HAP-1 (cell line): ENCODE data around the gene GAL3ST3.
"Not testable (repeated sequence)": the region's sequence is repeated elsewhere in the genome, so short reads cannot be mapped to it uniquely, and the experiment has no call there.

Source experiments
- DNase-seq, 2 experiments: peaks; one replicate each; pipeline ENCODE4 v3.0.0-alpha.2; 2016 to 2020; ENCODE audit warnings: low spot score in 2 of 2
- H3K27me3 ChIP-seq: fragments of 250-450 bp; sonication (Bioruptor Pico); 2 replicates; pipeline ENCODE4 v1.5.1; 2020; ENCODE audit warnings: low read depth, mild to moderate bottlenecking, moderate library complexity
- H3K36me3 ChIP-seq: fragments of 250-450 bp; sonication (Bioruptor Pico); replicated peaks from 2 replicates; pipeline ENCODE4 v1.5.1; 2020; ENCODE audit warnings: mild to moderate bottlenecking
- H3K4me1 ChIP-seq: fragments of 250-450 bp; sonication (Bioruptor Pico); 2 replicates; pipeline ENCODE4 v1.5.1; 2020; ENCODE audit warnings: mild to moderate bottlenecking
- H3K4me3 ChIP-seq: fragments of 250-450 bp; sonication (Bioruptor Pico); 2 replicates; pipeline ENCODE4 v1.5.1; 2020; ENCODE audit warnings: mild to moderate bottlenecking, moderate library complexity
- H3K9me3 ChIP-seq: fragments of 250-450 bp; sonication (Bioruptor Pico); 2 replicates; pipeline ENCODE4 v1.5.1; 2020; ENCODE audit warnings: mild to moderate bottlenecking, moderate library complexity
- in situ Hi-C: fragments of 300-500 bp; cut with MboI; formaldehyde crosslinking; loops from 3 replicates; pipeline ENCODE4 v1.14.3; 2020; ENCODE audit warnings: low sequenced_read_pairs, inconsistent platforms, mixed read lengths

Gene GAL3ST3

GRCh38 chr11:66020212-66020611, 28.7 kb downstream of the GAL3ST3 start:
- no peaks in the 10 kb centered on the region for H3K9me3 ChIP-seq
- DNase-seq, result no peak
- in situ Hi-C loops, result no loop called here
- H3K36me3 ChIP-seq, result no peaks in the 10 kb centered on the region
- H3K27me3 ChIP-seq, result no peaks in the 10 kb centered on the region
- H3K4me3 ChIP-seq, result no peak overlapping the region
- H3K4me1 ChIP-seq, result peaks cover 4% of the 10 kb centered on the region; the same call in 1 of the 2 replicates

DNA sequence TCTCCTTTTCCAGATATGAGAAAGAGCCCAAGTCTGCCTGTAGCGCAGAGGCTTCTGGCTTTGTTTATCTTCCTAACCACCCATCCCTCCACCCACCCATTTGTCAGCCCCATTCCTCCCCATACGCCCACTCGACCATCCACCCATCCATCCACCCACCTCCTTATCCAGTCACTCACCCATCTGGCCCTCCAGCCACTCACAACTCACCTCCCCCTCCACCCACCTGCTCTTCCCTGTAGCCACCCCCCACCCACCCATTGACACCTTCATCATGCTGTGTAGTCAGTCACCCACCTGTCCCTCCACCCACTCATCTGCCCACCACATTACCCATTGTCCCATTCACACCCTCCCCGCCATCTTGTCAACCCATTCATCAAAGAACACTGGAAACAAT, 31.6 kb downstream of the GAL3ST3 start:
- no peaks in the 10 kb centered on the region for H3K27me3 ChIP-seq
- no peaks in the 10 kb centered on the region for H3K36me3 ChIP-seq
- in situ Hi-C loops, result no loop called here
- H3K4me3 ChIP-seq, result no peak overlapping the region
- H3K9me3 ChIP-seq, result no peaks in the 10 kb centered on the region
- peaks cover 2% of the 10 kb centered on the region; the same call in 1 of the 2 replicates for H3K4me1 ChIP-seq
- DNase-seq, result no peak

GRCh38 chr11:66016793-66017177, 32.2 kb downstream of the GAL3ST3 start:
- Histone ChIP-seq H3K9me3 (no peaks in the 10 kb centered on the region), H3K36me3 (no peaks in the 10 kb centered on the region), H3K27me3 (no peaks in the 10 kb centered on the region), H3K4me3 (no peak overlapping the region), H3K4me1 (no peaks in the 10 kb centered on the region)
- in situ Hi-C loops, result no loop called here
- DNase-seq, result no peak

GRCh38 chr11:66015936-66016792, 32.8 kb downstream of the GAL3ST3 start:
- Histone ChIP-seq H3K9me3 (no peaks in the 10 kb centered on the region), H3K4me1 (no peaks in the 10 kb centered on the region), H3K36me3 (no peaks in the 10 kb centered on the region), H3K27me3 (no peaks in the 10 kb centered on the region), H3K4me3 (no peak overlapping the region)
- DNase-seq, result no peak
- in situ Hi-C loops, result no loop called here

DNA sequence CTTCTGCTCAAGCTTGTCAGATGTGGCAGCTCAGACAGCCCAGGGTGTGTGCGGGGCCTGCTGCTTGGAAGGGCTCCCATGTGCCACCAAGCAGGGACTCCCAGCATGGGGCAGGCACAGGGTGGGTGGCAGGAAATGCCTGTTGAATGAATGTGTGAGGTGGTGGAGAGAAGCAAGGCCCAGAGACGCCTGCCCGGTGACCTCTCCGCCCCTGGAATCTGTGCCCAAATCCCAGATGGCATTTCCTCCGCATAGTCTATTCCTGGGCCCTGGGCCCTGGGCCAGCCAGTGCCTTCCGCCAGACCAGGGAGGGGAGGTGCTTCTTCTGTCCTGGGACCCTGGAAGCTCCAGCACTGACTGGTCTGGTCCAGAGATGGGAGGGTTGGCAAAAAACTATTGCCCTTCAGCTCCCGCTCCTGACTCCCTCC, 33.5 kb downstream of the GAL3ST3 start:
- Histone ChIP-seq H3K27me3 (no peaks in the 10 kb centered on the region), H3K36me3 (no peaks in the 10 kb centered on the region), H3K4me1 (no peaks in the 10 kb centered on the region), H3K9me3 (no peaks in the 10 kb centered on the region), H3K4me3 (no peak overlapping the region)
- in situ Hi-C loops, result no loop called here
- DNase-seq, result no peak

DNA sequence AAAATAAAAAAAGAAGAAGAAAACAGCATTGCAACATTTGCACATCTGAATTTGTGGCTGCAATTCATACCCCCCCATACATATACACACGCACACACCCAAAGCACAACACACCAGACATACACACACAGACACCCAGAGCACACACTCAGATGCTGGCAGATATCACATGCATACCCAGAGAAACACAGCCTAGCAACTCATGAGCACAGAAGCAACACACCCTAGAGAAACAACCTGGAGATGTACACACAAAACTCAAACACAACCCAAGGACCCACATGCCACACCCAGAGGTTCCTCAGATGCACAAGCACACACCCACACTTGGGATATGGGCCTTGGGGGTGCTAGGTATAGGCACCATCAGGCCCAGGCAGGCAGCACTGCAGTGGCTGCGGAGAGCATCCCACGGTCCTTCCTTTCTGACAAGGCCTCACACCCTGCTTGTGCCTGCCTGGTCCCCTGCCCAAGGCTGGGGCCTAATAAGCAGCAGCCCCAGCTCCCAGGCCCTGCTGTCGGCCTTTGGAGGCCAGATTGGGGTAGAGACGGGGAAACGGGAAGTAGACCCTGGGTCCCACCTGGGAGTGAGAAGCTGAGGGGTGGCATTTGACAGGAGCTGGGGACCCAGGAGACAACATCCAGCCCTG, 34.0 kb downstream of the GAL3ST3 start:
- Histone ChIP-seq H3K36me3 (no peaks in the 10 kb centered on the region), H3K4me3 (no peak overlapping the region), H3K9me3 (no peaks in the 10 kb centered on the region), H3K4me1 (no peaks in the 10 kb centered on the region), H3K27me3 (no peaks in the 10 kb centered on the region)
- no peak for DNase-seq
- in situ Hi-C loops, result no loop called here

DNA sequence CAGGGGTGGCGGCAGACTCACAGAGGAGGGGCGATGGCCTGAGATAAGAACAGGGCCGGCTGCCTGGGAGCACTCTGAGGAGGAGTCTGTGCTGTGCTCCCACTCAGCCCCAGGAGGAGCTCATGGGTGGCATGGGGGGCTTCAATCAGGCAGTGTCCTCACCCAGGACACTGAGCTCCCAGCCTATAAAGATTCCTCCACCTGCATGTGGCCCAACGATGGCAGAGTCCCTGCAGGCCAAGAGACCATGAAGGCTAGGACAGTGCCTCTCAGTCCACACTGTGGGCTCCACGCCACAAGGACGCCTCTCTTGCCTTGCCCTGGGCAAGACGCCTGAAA, 35.2 kb downstream of the GAL3ST3 start:
- DNase-seq, result no peak
- no peaks in the 10 kb centered on the region for H3K4me1 ChIP-seq
- in situ Hi-C loops, result no loop called here

GRCh38 chr11:66012946-66013761, 35.8 kb downstream of the GAL3ST3 start:
- H3K36me3 ChIP-seq, result no peaks in the 10 kb centered on the region
- no peaks in the 10 kb centered on the region for H3K27me3 ChIP-seq
- DNase-seq, result no peak
- H3K9me3 ChIP-seq, result no peaks in the 10 kb centered on the region
- H3K4me1 ChIP-seq, result no peaks in the 10 kb centered on the region
- no peak overlapping the region for H3K4me3 ChIP-seq
- in situ Hi-C loops, result no loop called here

More for the DNA sequence above, 35.2 kb downstream of the GAL3ST3 start:
- H3K27me3 ChIP-seq, result no peaks in the 10 kb centered on the region
- no peak overlapping the region for H3K4me3 ChIP-seq
- no peaks in the 10 kb centered on the region for H3K36me3 ChIP-seq
- no peaks in the 10 kb centered on the region for H3K9me3 ChIP-seq

DNA sequence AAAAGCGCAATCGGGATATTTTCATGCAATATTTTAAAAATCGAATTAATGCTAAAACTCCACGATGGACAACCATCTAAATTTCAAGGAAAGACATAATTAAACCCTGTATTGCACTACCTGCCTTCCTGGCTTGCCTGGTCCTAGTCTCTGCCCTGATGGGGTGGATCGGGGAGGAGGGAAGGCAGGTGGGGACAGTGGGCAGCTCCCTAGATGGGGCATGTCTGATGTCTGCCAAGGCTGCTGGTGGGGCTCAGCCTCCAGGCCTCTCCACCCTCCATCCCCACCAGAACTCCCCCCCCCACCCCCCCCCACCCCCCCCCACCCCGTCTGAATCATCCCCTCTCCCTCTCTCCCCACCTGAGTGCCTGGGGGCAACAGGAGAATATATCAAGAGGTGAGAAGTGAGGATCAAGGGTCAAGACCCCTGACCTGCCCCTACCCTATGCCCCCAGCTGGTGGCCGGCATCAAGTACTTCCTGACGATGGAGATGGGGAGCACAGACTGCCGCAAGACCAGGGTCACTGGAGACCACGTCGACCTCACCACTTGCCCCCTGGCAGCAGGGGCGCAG, 36.5 kb downstream of the GAL3ST3 start:
- no peak for DNase-seq
- in situ Hi-C loops, result no loop called here
- no peaks in the 10 kb centered on the region for H3K9me3 ChIP-seq
- H3K4me3 ChIP-seq, result no peak overlapping the region
- H3K4me1 ChIP-seq, result no peaks in the 10 kb centered on the region
- H3K27me3 ChIP-seq, result no peaks in the 10 kb centered on the region
- no peaks in the 10 kb centered on the region for H3K36me3 ChIP-seq

- no peak for DNase-seq
- Histone ChIP-seq H3K27me3 (no peaks in the 10 kb centered on the region), H3K4me1 (no peaks in the 10 kb centered on the region), H3K36me3 (no peaks in the 10 kb centered on the region), H3K4me3 (no peak within 1 kb of the TSS), H3K9me3 (no peaks in the 10 kb centered on the region)
- in situ Hi-C loops, result no loop called here
These were observed 37.1 kb downstream of the GAL3ST3 start, which contains the start of gene CST6 for GRCh38 chr11:66011785-66012303. TSS of gene CST6 (plus strand) at chr11:66012008. CDS start at chr11:66012045, 37 bp downstream.

GRCh38 chr11:66011239-66011784, 37.6 kb downstream of the GAL3ST3 start:
- H3K4me1 ChIP-seq, result no peaks in the 10 kb centered on the region
- no peak overlapping the region for H3K4me3 ChIP-seq

DNA sequence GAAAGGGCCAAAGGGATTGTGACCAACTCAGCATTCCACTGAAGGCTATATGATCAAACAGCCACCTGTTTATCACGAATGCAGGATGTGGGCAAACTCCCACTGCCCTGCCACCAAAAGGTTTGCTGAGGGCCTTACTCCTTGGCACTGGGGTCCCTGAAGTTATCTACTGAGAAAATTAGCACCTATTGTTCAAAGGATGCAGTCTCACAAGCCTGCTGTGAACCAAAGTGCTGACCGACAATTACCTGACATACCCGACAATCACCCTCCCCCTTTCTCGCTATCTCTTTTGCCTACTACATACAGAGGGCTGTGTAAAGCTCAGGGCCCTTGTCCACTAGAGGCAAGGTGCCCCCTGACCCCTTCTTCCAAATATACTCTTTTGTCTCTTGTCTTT, 38.9 kb downstream of the GAL3ST3 start:
- DNase-seq, in situ Hi-C loops, H3K4me1 ChIP-seq, H3K27me3 ChIP-seq, H3K4me3 ChIP-seq, H3K9me3 ChIP-seq: not testable (repeated sequence)
- H3K36me3 ChIP-seq, result peaks cover 11% of the 10 kb centered on the region

More at GRCh38 chr11:66011239-66011784, 37.6 kb downstream of the GAL3ST3 start:
- no peaks in the 10 kb centered on the region for H3K9me3 ChIP-seq
- no peaks in the 10 kb centered on the region for H3K27me3 ChIP-seq
- H3K36me3 ChIP-seq, result peaks cover under 1% of the 10 kb centered on the region
- no peak for DNase-seq
- in situ Hi-C loops, result no loop called here

DNA sequence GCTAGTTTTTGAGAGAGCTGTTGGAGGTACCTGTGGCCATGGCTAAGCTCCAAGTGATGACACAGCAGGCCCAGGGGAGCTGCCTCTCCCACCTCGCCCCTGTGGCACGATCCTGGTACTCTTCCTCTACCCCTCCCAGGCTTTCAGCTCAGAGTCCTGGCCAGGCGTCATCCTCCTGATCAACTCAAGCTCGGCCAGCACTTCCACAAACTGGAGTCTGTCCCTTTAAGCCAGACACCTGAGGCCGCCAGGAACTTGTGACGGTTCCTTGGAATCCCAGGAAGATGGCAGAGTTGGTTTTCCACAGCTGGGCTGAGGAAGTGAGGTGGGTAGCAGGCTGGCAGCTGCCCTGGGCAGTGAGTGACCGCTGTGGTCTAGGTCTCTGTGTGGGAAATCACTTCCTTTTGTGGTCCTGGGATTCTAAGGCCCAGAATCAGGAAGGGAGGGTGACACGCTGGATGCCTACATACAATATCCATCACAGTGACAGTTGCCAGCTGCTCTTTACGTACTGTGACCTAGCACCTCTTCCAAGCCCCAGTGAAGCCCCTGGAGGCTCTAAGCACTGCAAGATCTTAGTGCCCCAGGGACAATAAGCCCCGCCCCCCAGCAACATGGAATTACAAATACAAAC, 40.4 kb downstream of the GAL3ST3 start:
- peaks cover 24% of the 10 kb centered on the region for H3K36me3 ChIP-seq
- H3K9me3 ChIP-seq, result no peaks in the 10 kb centered on the region
- in situ Hi-C loops, result no loop called here
- H3K4me1 ChIP-seq, result no peaks in the 10 kb centered on the region
- DNase-seq, result peak in 1 of 2 experiments; percentile 53
- no peak overlapping the region for H3K4me3 ChIP-seq
- H3K27me3 ChIP-seq, result no peaks in the 10 kb centered on the region
